Neural cell (in vitro differentiated cells): ENCODE measurements around the gene SRPK1. TPM values are rescaled to one million over a fixed set of nuclear protein-coding genes. Genes with fewer than 3 reads are reported as not detected.

Source experiments
- H2AFZ ChIP-seq: fragments of 200-600, 300-800 bp; sonication (generic), shearing (Covaris generic); 2 replicates; pipeline ENCODE4 v1.6.0; 2014; ENCODE audit warnings: low read depth, mild to moderate bottlenecking, antibody characterized with exemption, low read length, moderate library complexity
- H3F3A ChIP-seq: fragments of 200-600 bp; shearing (Covaris generic); 2 replicates; pipeline ENCODE4 v1.6.1; 2016; ENCODE audit warnings: mild to moderate bottlenecking, moderate library complexity, mixed read lengths, antibody characterized with exemption, low read length; ENCODE audit not compliant: insufficient read depth, poor library complexity, severe bottlenecking
- H3K27ac ChIP-seq: fragments of 200-600, 300-800 bp; sonication (generic), shearing (Covaris generic); 2 replicates; pipeline ENCODE4 v1.5.1; 2014; ENCODE audit warnings: mild to moderate bottlenecking, low read length, moderate library complexity
- H3K27me3 ChIP-seq: fragments of 300-800, 200-600 bp; sonication (generic), shearing (Covaris generic); 2 replicates; pipeline ENCODE4 v1.6.0; 2014; ENCODE audit warnings: mild to moderate bottlenecking, low read depth, low read length, moderate library complexity; ENCODE audit not compliant: insufficient read depth
- H3K36me3 ChIP-seq: fragments of 300-800, 200-600 bp; sonication (generic), shearing (Covaris generic); 2 replicates; pipeline ENCODE4 v1.5.1; 2014; ENCODE audit warnings: mild to moderate bottlenecking, antibody characterized with exemption, low read length, moderate library complexity; ENCODE audit not compliant: insufficient read depth
- H3K4me2 ChIP-seq: fragments of 300-800, 200-600 bp; sonication (generic), shearing (Covaris generic); 2 replicates; pipeline ENCODE4 v1.6.0; 2014; ENCODE audit warnings: mild to moderate bottlenecking, low read length
- H3K4me3 ChIP-seq: fragments of 300-800, 200-600 bp; sonication (generic), shearing (Covaris generic); 2 replicates; pipeline ENCODE4 v1.5.1; 2014; ENCODE audit warnings: mild to moderate bottlenecking, low read length, moderate library complexity
- H3K79me2 ChIP-seq: fragments of 200-600 bp; shearing (Covaris generic); replicated peaks from 2 replicates; pipeline ENCODE4 v1.6.0; 2014; ENCODE audit warnings: mild to moderate bottlenecking, low read length, moderate library complexity; ENCODE audit not compliant: insufficient read depth
- H3K9ac ChIP-seq: fragments of 300-800, 200-600 bp; sonication (generic), shearing (Covaris generic); 2 replicates; pipeline ENCODE4 v1.6.1; 2016; ENCODE audit warnings: mild to moderate bottlenecking, low read length, mixed read lengths
- H3K9me2 ChIP-seq: fragments of 200-600 bp; shearing (Covaris generic); 2 replicates; pipeline ENCODE4 v1.6.1; 2016; ENCODE audit warnings: mild to moderate bottlenecking, low read length, mixed read lengths; ENCODE audit not compliant: insufficient read depth
- H3K9me3 ChIP-seq: fragments of 200-600, 300-800 bp; sonication (generic), shearing (Covaris generic); 2 replicates; pipeline ENCODE4 v1.6.1; 2016; ENCODE audit warnings: mild to moderate bottlenecking, mixed run types, low read length, moderate library complexity, mixed read lengths
- H4K20me1 ChIP-seq: fragments of 200-600 bp; shearing (Covaris generic); 2 replicates; pipeline ENCODE4 v1.6.1; 2016; ENCODE audit warnings: mild to moderate bottlenecking, mixed run types; ENCODE audit not compliant: insufficient read depth
- CTCF ChIP-seq: fragments of 450-650 bp; IDR thresholded peaks from 2 replicates; pipeline ENCODE4 v1.5.1; 2014; ENCODE audit warnings: antibody characterized with exemption, mild to moderate bottlenecking, moderate library complexity; ENCODE audit not compliant: poor library complexity, severe bottlenecking
- EP300 ChIP-seq: fragments of 450-650 bp; conservative IDR thresholded peaks from 2 replicates; pipeline ENCODE4 v1.6.1; 2014; ENCODE audit warnings: antibody characterized with exemption, mild to moderate bottlenecking, moderate library complexity; ENCODE audit not compliant: poor library complexity, severe bottlenecking
- EZH2 ChIP-seq: fragments of 200-600, 300-800 bp; shearing (Covaris generic), sonication (generic); IDR thresholded peaks from 2 replicates; pipeline ENCODE4 v1.6.1; 2014; ENCODE audit warnings: antibody characterized with exemption, low read length, borderline replicate concordance, mild to moderate bottlenecking; ENCODE audit not compliant: insufficient read depth, poor library complexity, severe bottlenecking
- MXI1 ChIP-seq: fragments of 450-650 bp; conservative IDR thresholded peaks from 2 replicates; pipeline ENCODE4 v1.6.1; 2014; ENCODE audit warnings: antibody characterized with exemption, mild to moderate bottlenecking; ENCODE audit not compliant: poor library complexity, severe bottlenecking
- POLR2AphosphoS5 ChIP-seq: IDR thresholded peaks from 2 replicates; pipeline ENCODE4 v1.6.1; 2012
- RAD21 ChIP-seq: fragments of 450-650 bp; conservative IDR thresholded peaks from 2 replicates; pipeline ENCODE4 v1.6.1; 2014; ENCODE audit warnings: antibody characterized with exemption, mild to moderate bottlenecking, moderate library complexity
- REST ChIP-seq: IDR thresholded peaks from 2 replicates; pipeline ENCODE4 v1.6.1; 2012; ENCODE audit warnings: borderline replicate concordance
- SMC3 ChIP-seq: fragments of 450-650 bp; conservative IDR thresholded peaks from 2 replicates; pipeline ENCODE4 v1.6.1; 2014; ENCODE audit warnings: antibody characterized with exemption, mild to moderate bottlenecking, moderate library complexity; ENCODE audit not compliant: poor library complexity
- TAF1 ChIP-seq: IDR thresholded peaks from 2 replicates; pipeline ENCODE4 v1.6.1; 2012; ENCODE audit warnings: low read depth
- polyA plus RNA-seq: library from polyadenylated mRNA; depleted of rRNA; stranded (reverse); fragments of >200 nt; gene quantifications from 2 replicates; pipeline ENCODE4 v1.2.3, GENCODE V29; 2014

SRPK1 gene
- polyA plus RNA-seq, 1 donor from 2014 or later: 39.9 TPM

- Histone ChIP-seq H3K4me3 (no peak overlapping the region), H3K9me3 (no peaks in the 10 kb centered on the region), H4K20me1 (no peaks in the 10 kb centered on the region), H2AFZ (no peak overlapping the region), H3K27ac (no peak overlapping the region), H3K4me2 (no peak overlapping the region), H3K9ac (no peak overlapping the region), H3K36me3 (no peaks in the 10 kb centered on the region), H3F3A (no peaks in the 10 kb centered on the region), H3K27me3 (no peaks in the 10 kb centered on the region), H3K9me2 (no peaks in the 10 kb centered on the region), H3K79me2 (no peaks in the 10 kb centered on the region)
- TF ChIP-seq TAF1 (no peak), RAD21 (no peak), POLR2AphosphoS5 (no peak), MXI1 (no peak), EZH2 (no peak), SMC3 (no peak), EP300 (no peak), CTCF (no peak), REST (no peak)
These were observed 109.3 kb downstream of the SRPK1 start for GRCh38 chr6:35811699-35811995.

DNA sequence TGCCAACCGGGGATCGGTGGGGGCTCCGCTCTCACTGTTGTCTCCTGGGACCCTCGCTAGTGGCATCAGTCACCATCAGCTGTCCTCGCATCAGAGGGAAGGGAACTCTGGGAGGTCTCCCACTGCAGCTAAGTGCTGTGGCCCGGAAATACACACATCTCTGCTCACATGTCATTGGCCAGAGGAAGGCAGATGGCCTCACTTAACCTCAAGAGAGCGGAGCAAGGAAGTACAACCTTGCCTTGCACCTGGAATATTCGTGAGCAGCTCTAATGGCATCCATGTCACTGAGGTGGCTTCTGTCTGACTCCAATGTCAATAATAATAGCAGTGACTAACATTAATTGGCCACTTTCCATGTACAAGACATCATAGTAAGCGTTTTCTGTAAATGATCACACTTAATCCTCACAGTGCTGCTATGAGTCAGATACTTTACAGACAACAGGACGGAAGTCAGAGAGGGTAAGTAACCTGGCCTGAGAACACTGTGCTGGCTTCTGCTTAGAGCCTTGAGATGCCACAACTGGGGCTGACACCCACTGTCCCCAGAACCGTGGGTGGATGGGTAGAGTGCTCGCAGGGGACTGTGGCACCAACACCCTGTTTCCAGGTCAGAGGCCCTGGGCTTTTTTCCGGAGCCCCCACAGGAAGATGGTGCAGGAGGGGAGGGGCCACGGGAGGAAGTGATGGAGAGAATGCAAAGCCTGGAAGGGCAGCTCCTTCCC is 109.8 kb downstream of the SRPK1 start:
- TF ChIP-seq EP300: peak; percentile 16
- TF ChIP-seq EZH2: no peak
- no peak for TF ChIP-seq RAD21
- TF ChIP-seq REST: no peak
- TF ChIP-seq SMC3: no peak
- TF ChIP-seq CTCF: no peak
- no peak overlapping the region for H3K27ac ChIP-seq
- no peaks in the 10 kb centered on the region for H4K20me1 ChIP-seq
- no peaks in the 10 kb centered on the region for H3F3A ChIP-seq
- no peak overlapping the region for H2AFZ ChIP-seq
- no peak overlapping the region for H3K4me2 ChIP-seq
- H3K36me3 ChIP-seq: no peaks in the 10 kb centered on the region
- H3K9me2 ChIP-seq: no peaks in the 10 kb centered on the region
- H3K27me3 ChIP-seq: no peaks in the 10 kb centered on the region
- no peak overlapping the region for H3K9ac ChIP-seq
- no peaks in the 10 kb centered on the region for H3K9me3 ChIP-seq
- no peak overlapping the region for H3K4me3 ChIP-seq
- H3K79me2 ChIP-seq: no peaks in the 10 kb centered on the region
